ENCODE data around the gene HPCAL4. TPM values are rescaled to one million over a fixed set of nuclear protein-coding genes. Genes with fewer than 3 reads are reported as not detected.

The HPCAL4 gene
- total RNA-seq, 2 experiments from 2014 or later = 2.0 TPM

DNA sequence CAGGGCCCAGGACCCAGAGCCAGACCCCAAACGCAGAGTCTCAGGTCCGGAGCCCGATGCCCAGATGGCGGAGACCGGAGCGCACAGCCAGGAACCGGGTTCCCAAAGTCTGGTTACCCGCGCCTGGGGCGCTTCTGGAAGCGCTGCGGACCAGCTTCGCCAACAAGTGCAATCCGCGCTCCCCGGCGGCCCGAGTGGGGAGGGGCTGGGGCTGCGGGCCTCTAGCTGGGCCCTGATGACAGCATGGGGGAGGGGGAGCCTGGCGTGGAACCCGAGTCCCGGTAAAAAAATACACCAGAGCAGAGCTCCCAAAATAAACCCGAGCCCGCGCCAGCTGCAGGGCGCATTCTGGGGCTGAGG is 19.8 kb downstream of the HPCAL4 start:
- POLR2A ChIA-PET = no interaction called here
- H3K9me3 Mint-ChIP-seq = no peaks in the 10 kb centered on the region
- H3K36me3 Mint-ChIP-seq (ENCODE audit: low read depth) = no peaks in the 10 kb centered on the region
- peaks cover 41% of the 10 kb centered on the region for H3K27me3 Mint-ChIP-seq
- no peak overlapping the region for H3K27ac Mint-ChIP-seq
- DNase-seq = no peak
- CTCF ChIA-PET = interaction anchor here (0.6 to 3.9 kb wide), 9 partner anchors 8 to 1211 kb away, joined by 3 to 31 read pairs (median 5); no protein-coding TSS in a partner anchor
- H3K4me3 Mint-ChIP-seq = no peak overlapping the region
- peaks cover 15% of the 10 kb centered on the region for H3K4me1 Mint-ChIP-seq

DNA sequence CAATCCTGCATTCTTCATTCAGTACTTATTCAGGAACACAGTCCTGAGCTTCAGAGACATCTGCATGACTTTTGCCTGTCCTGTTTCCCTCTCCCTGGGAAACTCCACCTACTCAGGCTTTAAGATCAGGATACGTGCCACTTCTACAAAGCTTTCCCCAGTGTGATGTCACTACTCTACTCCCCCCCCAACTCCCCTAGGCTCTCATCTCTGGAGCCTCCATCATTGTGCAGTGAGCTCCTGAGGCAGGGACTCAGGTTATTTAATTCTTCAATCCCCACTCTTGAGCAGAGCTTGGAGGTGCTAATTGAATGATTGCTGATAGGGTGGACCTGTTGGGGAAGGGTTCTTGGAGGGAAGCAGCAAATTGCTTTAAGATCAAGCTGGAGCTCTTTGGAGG is 20.5 kb downstream of the HPCAL4 start:
- DNase-seq = no peak
- ChIA-PET POLR2A (no interaction called here), CTCF (interaction anchor here (0.6 to 3.9 kb wide), 14 partner anchors 9 to 69 kb away, joined by 3 to 31 read pairs (median 4); partner anchors contain the start of gene PPIE)
- no peaks in the 10 kb centered on the region for H3K9me3 Mint-ChIP-seq
- H3K4me1 Mint-ChIP-seq = peaks cover 15% of the 10 kb centered on the region
- H3K4me3 Mint-ChIP-seq = no peak overlapping the region
- no peaks in the 10 kb centered on the region for H3K36me3 Mint-ChIP-seq (ENCODE audit: low read depth)
- H3K27me3 Mint-ChIP-seq = peaks cover 41% of the 10 kb centered on the region
- H3K27ac Mint-ChIP-seq = no peak overlapping the region

DNA sequence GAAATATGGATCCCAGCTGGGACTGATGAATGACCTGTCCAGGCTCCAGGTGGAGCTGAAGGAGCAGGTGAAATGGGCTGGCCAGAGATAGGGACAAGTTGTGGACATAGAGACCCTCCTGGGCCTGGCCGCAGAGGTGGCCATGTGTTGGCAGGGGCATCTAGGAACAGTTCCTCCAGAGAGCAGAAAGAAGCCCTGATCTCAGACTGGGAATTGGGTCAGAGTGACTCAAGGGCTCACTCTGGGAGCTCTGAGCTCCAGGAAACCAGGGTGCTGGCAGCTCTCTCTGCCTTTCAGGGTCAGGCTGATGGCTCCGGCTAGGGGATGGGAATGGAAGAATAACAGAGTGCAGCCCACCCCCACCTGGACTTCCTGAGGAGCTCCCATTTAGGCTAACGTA is 22.3 kb downstream of the HPCAL4 start:
- peaks cover 36% of the 10 kb centered on the region for H3K27me3 Mint-ChIP-seq
- no peak overlapping the region for H3K27ac Mint-ChIP-seq
- no peaks in the 10 kb centered on the region for H3K36me3 Mint-ChIP-seq (ENCODE audit: low read depth)
- H3K9me3 Mint-ChIP-seq = no peaks in the 10 kb centered on the region
- CTCF ChIA-PET = interaction anchor here (1.5 to 3.9 kb wide), 5 partner anchors 11 to 60 kb away, joined by 3 to 31 read pairs (median 5); no protein-coding TSS in a partner anchor
- peaks cover 15% of the 10 kb centered on the region for H3K4me1 Mint-ChIP-seq
- no peak overlapping the region for H3K4me3 Mint-ChIP-seq
- DNase-seq = no peak
- POLR2A ChIA-PET = no interaction called here

DNA sequence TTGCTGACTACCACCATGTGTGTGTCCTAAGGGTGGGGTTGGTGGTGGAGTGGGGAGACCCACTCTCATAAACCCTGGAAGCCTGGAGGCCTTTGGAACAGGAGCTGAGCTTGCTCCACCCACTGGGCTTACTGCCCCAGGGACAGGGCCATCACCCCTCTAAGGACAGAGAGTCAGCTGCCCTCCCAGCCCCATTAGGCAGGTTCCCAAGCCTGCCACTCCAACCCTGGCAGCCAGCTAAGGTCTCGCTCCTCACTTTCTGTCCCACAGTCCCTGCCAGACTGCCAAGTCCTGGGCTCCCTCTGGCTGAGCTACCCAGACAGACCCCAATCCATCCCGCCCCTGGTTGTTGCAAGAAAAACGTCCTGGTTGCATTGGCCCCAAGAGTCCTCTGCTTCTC is 23.1 kb downstream of the HPCAL4 start:
- H3K4me1 Mint-ChIP-seq = peaks cover 15% of the 10 kb centered on the region
- no peak overlapping the region for H3K27ac Mint-ChIP-seq
- H3K9me3 Mint-ChIP-seq = no peaks in the 10 kb centered on the region
- peaks cover 28% of the 10 kb centered on the region for H3K27me3 Mint-ChIP-seq
- DNase-seq = no peak
- ChIA-PET CTCF (interaction anchor here (1.1 to 3.9 kb wide), 4 partner anchors 8 to 15 kb away, joined by 3 to 31 read pairs (median 10); no protein-coding TSS in a partner anchor), POLR2A (interaction anchor here (0.5 kb wide), 1 partner anchor 492 kb away, joined by 10 read pairs; no protein-coding TSS in a partner anchor)
- H3K36me3 Mint-ChIP-seq (ENCODE audit: low read depth) = no peaks in the 10 kb centered on the region
- H3K4me3 Mint-ChIP-seq = no peak overlapping the region

DNA sequence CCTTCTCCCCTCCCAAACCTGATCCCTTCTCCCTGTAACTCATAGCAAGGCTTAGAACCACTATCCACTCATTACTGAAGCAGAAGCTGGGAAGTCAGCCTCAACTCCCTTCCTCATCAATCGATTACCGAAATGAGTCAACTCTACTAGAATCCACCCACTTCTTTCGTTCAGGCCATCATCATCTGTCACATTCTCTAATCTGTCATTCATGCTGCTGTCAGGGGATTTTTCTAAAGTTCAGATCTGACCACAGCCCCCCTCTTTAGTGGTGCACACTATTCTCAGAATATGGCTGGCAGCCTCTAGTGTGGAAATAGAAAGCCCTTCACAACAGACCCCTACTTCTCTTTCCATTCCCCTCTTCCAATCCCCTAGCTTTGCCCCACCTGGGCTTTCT is 24.5 kb downstream of the HPCAL4 start:
- no peak overlapping the region for H3K27ac Mint-ChIP-seq
- CTCF ChIA-PET = interaction anchor here (0.7 to 3.3 kb wide), 5 partner anchors 9 to 1685 kb away, joined by 3 to 12 read pairs (median 4); no protein-coding TSS in a partner anchor
- no peaks in the 10 kb centered on the region for H3K9me3 Mint-ChIP-seq
- no peaks in the 10 kb centered on the region for H3K36me3 Mint-ChIP-seq (ENCODE audit: low read depth)
- H3K4me3 Mint-ChIP-seq = no peak overlapping the region
- peak; percentile 10 for DNase-seq
- H3K27me3 Mint-ChIP-seq = peaks cover 18% of the 10 kb centered on the region
- peaks cover 12% of the 10 kb centered on the region for H3K4me1 Mint-ChIP-seq
- POLR2A ChIA-PET = interaction anchor here (0.7 kb wide), 1 partner anchor 25 kb away, joined by 4 read pairs; the partner anchor contains the start of gene HPCAL4

DNA sequence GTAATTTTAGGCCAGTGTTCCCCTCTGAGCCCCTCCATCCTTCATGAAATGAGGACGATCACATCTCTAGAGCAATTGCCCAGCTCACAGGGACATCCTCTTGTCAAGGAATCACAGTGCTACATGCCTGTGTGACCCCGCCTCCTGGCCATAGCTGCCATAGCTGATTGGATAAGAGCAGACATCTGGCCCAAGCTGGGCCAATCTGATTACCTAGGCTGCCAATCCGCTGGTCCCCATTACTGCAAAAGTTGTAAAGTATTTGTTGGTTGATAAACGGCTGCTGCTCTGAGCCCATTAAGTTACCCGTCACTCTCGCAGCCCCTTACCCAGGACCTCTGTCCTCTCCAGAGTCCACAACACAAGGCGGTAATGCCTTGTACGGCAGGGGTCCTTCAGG is 27.7 kb downstream of the HPCAL4 start:
- CTCF ChIA-PET = no interaction called here
- H3K9me3 Mint-ChIP-seq = no peaks in the 10 kb centered on the region

DNA sequence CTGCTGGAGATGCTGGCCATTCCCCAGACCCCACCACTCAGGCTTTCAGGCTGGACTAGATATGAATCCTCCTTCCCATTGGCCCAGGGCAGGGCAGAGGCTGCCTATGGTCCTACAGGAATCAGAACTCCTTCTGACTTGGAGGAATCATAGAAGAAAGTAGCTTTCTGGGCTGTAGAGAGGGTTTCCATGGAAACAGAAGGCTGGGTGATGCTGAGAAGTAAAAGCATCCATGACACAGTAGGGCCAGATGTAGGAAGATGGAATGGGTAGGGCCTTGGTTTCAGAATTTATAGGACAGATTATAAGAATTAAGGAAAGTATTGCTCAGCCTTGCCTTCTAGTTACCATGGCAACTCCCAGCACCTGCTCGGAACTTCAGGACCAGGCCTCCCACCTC is 28.4 kb downstream of the HPCAL4 start:
- Mint-ChIP-seq H3K9me3 (no peaks in the 10 kb centered on the region), H3K27ac (no peak overlapping the region), H3K36me3 (ENCODE audit: low read depth) (no peaks in the 10 kb centered on the region), H3K27me3 (peaks cover 2% of the 10 kb centered on the region), H3K4me3 (no peak overlapping the region), H3K4me1 (peaks cover 14% of the 10 kb centered on the region)
- ChIA-PET POLR2A (no interaction called here), CTCF (interaction anchor here (1.5 kb wide), 1 partner anchor 9 kb away, joined by 3 read pairs; the partner anchor contains the start of gene NT5C1A)
- DNase-seq = no peak

More for the DNA sequence above, 27.7 kb downstream of the HPCAL4 start:
- Mint-ChIP-seq H3K36me3 (ENCODE audit: low read depth) (no peaks in the 10 kb centered on the region), H3K4me3 (no peak overlapping the region), H3K27ac (no peak overlapping the region), H3K27me3 (peaks cover 2% of the 10 kb centered on the region), H3K4me1 (peaks cover 12% of the 10 kb centered on the region)
- POLR2A ChIA-PET = no interaction called here
- no peak for DNase-seq

DNA sequence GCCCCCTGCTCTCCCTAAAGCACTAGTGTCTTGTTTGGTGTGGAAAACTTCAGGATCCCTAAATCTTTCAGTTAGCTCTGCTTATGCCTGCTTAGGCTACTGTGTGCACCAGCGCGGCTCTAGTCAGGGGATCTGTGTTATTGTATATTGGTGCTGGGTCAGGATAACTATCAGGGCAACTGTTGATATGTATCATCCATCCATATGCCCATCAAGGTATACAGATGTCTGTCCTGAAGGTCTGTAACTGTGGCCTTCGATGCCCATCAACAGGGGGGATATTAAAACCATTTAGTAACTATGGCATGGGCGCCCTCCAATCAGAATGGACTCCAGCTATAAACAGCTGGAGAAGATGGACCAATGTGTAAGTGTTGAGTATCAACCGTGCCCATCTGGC is 31.7 kb downstream of the HPCAL4 start:
- Mint-ChIP-seq H3K4me1 (peaks cover 4% of the 10 kb centered on the region), H3K9me3 (no peaks in the 10 kb centered on the region)
- CTCF ChIA-PET = interaction anchor here (0.6 to 3.7 kb wide), 9 partner anchors 11 to 172 kb away, joined by 3 to 25 read pairs (median 7); partner anchors contain the start of gene NT5C1A

DNA sequence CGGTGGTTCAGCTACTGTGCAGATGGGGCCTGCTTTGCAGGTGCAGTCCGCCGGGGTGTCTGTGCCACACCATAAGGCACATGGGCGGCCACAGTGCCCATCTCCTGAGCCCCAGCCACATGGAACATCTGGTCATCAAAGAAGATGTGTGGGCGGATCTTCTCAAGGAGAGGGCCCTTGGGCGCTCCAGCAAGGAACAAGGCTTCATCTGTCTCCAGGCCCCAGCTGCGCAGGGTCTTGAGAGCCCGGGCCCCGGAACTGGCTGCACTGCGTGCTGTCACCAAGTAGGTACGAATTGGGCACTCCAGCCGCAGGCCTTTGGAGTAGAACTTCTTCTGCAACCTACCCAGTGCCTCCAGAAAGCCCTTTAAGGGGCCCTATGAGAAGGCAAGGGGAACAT is 32.1 kb downstream of the HPCAL4 start:
- Mint-ChIP-seq H3K4me1 (peaks cover 4% of the 10 kb centered on the region), H3K9me3 (no peaks in the 10 kb centered on the region), H3K27ac (no peak overlapping the region), H3K36me3 (ENCODE audit: low read depth) (no peaks in the 10 kb centered on the region), H3K27me3 (peaks cover 9% of the 10 kb centered on the region), H3K4me3 (no peak overlapping the region)
- ChIA-PET CTCF (interaction anchor here (0.5 to 3.7 kb wide), 13 partner anchors 8 to 647 kb away, joined by 3 to 31 read pairs (median 8); partner anchors contain the start of genes NT5C1A and PABPC4), POLR2A (no interaction called here)
- DNase-seq = no peak

More for the DNA sequence above, 31.7 kb downstream of the HPCAL4 start:
- Mint-ChIP-seq H3K36me3 (ENCODE audit: low read depth) (no peaks in the 10 kb centered on the region), H3K27ac (no peak overlapping the region), H3K27me3 (peaks cover 4% of the 10 kb centered on the region), H3K4me3 (no peak overlapping the region)
- POLR2A ChIA-PET = no interaction called here
- no peak for DNase-seq

DNA sequence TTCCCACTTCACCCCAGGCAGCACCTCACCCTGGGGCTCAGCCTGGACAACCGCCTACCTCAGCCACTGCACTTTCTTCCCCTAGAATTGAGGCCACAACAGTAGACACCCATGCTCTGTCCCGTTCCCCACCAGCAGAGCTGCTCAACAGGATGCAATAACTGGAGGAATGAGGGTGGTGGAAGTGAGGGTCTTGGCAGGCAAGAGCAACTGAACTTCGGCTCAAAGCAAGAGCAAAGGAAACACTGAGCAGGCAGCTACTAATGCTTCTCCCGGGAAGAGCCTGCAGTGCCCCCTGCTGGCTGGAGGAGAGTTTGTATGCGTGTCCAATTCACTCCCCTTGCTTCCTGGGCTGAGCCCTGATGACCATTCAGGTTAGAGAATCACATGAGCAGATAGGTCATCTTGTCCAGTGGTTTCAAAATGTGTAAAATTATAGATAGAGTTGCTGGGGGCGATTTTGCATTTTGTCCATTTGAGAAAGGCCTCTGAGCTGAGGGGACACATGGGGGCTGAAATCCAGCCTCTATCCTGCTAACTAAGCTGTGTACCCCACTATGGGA is 33.2 kb downstream of the HPCAL4 start:
- ChIA-PET CTCF (interaction anchor here (0.7 to 3.7 kb wide), 23 partner anchors 9 to 141 kb away, joined by 3 to 31 read pairs (median 5); partner anchors contain the start of genes HPCAL4, NT5C1A and PABPC4), POLR2A (no interaction called here)
- Mint-ChIP-seq H3K4me1 (peaks cover 7% of the 10 kb centered on the region), H3K27ac (peak overlapping the region; percentile 31), H3K36me3 (ENCODE audit: low read depth) (no peaks in the 10 kb centered on the region), H3K9me3 (no peaks in the 10 kb centered on the region), H3K4me3 (no peak overlapping the region), H3K27me3 (peaks cover 13% of the 10 kb centered on the region)
- DNase-seq = peak; percentile 71

DNA sequence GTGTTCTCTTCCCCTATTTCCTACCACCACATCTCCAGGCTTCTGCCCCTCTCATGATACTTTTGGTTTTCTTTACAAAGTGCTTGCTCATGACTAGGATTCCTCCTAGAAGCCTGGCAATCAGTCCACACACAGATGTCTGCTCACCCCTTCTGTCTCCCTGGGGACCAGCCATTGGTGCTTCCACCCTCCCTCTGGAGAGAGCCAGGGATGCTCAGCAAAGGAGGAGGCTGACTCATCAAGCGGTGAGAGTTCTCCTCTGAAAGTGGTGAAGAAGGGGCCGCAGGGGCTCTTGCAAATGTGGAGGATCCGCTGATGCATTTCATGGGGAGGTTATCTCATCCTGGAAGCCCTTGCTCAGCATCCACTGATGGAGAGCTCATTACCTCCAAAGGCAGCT is 33.8 kb downstream of the HPCAL4 start:
- Mint-ChIP-seq H3K4me1 (peaks cover 7% of the 10 kb centered on the region), H3K27me3 (peaks cover 13% of the 10 kb centered on the region), H3K4me3 (no peak overlapping the region), H3K9me3 (no peaks in the 10 kb centered on the region), H3K36me3 (ENCODE audit: low read depth) (no peaks in the 10 kb centered on the region), H3K27ac (no peak overlapping the region)
- ChIA-PET POLR2A (no interaction called here), CTCF (interaction anchor here (0.5 to 3.7 kb wide), 22 partner anchors 9 to 591 kb away, joined by 3 to 31 read pairs (median 5); partner anchors contain the start of genes HPCAL4, NT5C1A and PABPC4)
- no peak for DNase-seq

DNA sequence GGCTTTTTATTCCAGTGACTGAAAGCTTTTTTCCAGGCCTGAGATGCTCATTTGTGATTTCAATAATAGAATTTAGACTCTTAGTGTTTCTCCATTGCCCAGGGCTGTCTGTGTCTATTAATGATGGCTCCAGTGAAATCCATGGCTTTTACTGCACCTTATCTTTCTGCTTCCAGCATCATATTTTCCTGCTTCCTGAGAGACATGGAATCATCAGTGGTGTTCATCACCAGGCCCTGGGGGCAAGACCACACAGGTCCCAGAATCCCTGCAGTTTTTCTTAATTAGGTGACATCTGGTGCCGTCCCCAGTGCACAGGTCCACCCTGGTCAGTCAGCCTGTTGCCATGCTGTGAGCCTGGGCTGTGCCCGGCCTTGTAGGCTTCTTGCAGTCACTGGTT is 34.8 kb downstream of the HPCAL4 start:
- Mint-ChIP-seq H3K27ac (no peak overlapping the region), H3K27me3 (peaks cover 13% of the 10 kb centered on the region), H3K9me3 (no peaks in the 10 kb centered on the region), H3K36me3 (ENCODE audit: low read depth) (no peaks in the 10 kb centered on the region), H3K4me1 (peaks cover 7% of the 10 kb centered on the region), H3K4me3 (no peak overlapping the region)
- ChIA-PET POLR2A (no interaction called here), CTCF (no interaction called here)
- no peak for DNase-seq

DNA sequence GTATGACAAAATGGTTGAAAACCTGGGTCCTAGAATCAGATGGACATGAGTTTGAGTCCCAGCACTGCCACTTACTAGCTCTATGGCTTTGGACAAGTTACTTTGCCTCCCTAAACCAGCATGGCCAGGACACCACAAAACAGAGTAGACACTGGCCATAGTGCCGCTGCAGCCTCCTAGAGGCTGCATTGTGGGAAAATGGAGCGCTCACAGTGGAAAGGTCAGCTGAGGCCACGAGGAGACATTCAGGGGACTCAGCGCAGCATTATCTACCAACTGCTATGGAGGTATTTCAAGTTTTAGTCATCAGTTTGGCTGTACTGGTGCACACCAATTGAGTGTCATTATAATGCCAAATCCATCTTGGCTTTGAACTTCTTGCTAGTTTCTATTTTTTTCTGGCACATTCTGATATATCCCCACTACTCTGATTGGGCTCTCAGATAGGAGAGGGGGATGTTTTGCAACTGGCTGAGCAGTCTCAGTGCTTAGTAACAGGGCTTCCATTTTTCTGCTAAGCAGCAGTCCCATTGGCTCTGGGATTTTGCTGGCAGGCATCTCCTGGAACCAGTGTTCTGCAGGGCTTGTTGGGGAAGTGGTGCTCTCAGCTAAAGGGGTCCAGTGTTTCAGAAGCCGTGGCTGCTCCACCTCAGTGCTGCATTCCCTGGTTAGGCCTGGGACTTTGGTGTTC is 35.5 kb downstream of the HPCAL4 start:
- Mint-ChIP-seq H3K4me3 (no peak overlapping the region), H3K9me3 (no peaks in the 10 kb centered on the region), H3K27ac (no peak overlapping the region), H3K27me3 (peaks cover 12% of the 10 kb centered on the region), H3K36me3 (ENCODE audit: low read depth) (no peaks in the 10 kb centered on the region), H3K4me1 (peaks cover 7% of the 10 kb centered on the region)
- CTCF ChIA-PET = interaction anchor here (0.6 to 2.6 kb wide), 2 partner anchors 11 to 50 kb away, joined by 4 to 9 read pairs; no protein-coding TSS in a partner anchor
- POLR2A ChIA-PET = no interaction called here
- DNase-seq = no peak

All from activated CD4-positive, alpha-beta T cell treated with anti-CD3 and anti-CD28 coated beads, Interleukin-2, amount 10 ng/mL, durations not matched to agents 7 days and 5 days (primary cell).